GM18508 (cell line): ENCODE data around the gene WDR53.
"Not testable (repeated sequence)": the region's sequence is repeated elsewhere in the genome, so short reads cannot be mapped to it uniquely, and the experiment has no call there.

Experiments
- ATAC-seq: cut with Tn5 transposase; IDR thresholded peaks from one replicate; pipeline ENCODE4 v1.9.1; 2021; ENCODE audit warnings: moderate number of reproducible peaks; ENCODE audit not compliant: insufficient read depth, unreplicated experiment

The WDR53 gene

DNA sequence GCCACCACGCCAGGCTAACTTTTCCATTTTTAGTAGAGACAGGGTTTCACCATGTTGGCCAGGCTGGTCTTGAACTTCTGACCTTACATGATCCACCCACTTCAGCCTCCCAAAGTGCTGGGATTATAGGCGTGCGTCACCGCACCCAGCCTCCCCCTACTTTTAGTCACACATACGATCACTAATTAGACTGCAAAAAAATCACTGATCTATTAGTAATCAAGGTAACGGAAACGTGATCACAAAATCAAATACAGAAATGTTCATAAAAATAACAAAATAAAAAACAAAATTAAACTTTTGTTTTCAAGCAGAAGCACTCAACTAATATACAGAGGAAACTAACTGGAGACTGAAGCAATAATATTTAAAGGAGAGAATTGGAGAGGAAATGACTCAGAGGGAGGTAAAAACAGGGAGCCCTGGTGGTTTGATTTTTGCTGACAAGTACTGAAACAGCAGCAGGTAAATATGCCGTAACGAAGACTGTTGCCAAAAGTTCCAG lies 4.6 kb downstream of the WDR53 start:
- no peak for ATAC-seq

- ATAC-seq, result no peak
These were observed 8.5 kb downstream of the WDR53 start for GRCh38 chr3:196559826-196560225.

DNA sequence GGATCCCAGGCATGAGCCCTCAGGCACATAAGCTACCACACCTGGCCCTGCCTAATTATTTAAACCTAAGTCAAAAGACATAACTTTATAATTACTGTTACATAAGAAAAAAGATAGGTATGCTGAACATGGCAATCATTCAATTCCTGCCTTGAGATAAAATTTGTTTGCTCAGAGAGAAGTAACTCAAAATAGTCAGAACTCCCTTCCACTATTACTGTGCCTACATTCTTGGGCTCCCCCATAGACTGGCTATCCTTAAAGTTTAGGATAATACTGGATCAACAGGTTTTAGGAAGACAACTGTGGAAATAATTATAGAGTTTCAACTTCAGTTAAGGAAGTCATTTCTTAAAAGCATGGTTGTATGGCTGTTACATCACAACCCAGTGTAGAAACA lies 9.9 kb downstream of the WDR53 start:
- no peak for ATAC-seq

DNA sequence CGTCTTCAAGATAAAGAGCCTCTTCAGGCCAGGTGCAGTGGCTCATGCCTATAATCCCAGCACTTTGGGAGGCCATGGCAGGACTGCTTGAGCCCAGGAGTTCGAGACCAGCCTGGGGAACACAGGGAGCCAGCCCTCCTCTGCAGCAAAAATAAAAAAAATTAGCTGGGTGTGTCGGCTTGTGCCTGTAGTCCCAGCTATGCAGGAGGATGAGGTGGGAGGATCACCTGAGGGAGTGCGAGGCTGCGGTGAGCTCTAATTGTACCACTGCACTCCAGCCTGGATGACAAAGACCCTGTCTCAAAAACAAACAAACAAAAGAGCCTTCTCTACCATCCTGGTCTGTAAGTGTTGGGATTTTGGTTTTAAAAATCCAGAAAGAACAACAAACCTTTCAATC lies 11.1 kb downstream of the WDR53 start:
- ATAC-seq, result no peak

- ATAC-seq, result no peak
These were observed 13.1 kb downstream of the WDR53 start for GRCh38 chr3:196555295-196555694.

DNA sequence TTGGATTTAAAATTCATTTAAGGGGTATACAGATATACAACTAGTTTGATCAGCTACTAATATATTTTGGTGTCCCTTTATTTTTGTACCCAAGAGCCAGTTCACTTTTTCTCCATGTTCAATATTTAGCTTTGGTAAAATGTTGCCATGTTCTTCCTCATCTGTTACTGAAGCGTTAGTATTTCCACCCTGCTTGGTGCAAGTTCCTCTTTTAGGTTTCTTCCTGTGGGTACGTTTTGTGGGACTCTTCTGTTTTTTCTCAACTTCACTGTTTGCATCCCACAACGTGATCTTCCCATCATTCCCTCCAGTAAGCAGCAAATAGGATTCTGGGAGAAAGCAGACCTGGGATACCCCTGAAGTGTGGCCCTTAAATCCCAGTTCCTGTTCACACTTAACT lies 14.1 kb downstream of the WDR53 start:
- ATAC-seq, result no peak

GRCh38 chr3:196553551-196553950 lies 14.8 kb downstream of the WDR53 start:
- ATAC-seq, result no peak

DNA sequence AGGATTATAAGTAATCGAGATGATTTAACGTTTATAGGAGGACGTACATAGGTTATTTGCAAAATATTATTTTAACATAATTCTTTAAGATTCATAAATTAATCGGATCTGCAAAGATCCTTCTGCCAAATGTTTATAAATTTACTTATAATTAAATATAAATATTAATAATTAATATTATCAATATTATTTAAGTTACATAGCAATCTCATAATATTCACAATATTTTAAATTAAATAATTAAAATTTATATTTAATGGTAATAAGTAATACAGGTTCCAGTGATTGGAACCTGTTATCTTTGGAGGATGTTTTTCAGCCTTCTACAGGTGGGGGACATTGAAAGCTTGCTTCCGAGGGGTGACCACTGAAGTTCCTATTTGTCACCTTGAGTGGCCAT lies 16.1 kb downstream of the WDR53 start:
- ATAC-seq, result no peak

DNA sequence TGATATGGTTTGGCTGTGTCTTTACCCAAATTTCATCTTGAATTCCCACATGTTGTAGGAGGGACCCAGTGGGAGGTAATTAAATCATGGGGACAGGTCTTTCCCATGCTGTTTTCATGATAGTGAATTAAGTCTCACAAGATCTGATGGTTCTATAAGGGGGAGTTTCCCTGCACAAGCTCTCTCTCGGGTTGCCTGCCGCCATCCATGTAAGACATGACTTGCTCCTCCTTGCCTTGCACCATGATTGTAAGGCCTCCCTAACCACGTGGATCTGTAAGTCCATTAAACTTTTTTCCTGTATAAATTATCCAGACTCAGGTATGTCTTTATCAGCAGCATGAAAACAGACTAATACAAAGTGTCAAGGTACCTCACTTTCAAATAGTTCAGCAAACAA lies 18.2 kb downstream of the WDR53 start:
- not testable (repeated sequence) for ATAC-seq

DNA sequence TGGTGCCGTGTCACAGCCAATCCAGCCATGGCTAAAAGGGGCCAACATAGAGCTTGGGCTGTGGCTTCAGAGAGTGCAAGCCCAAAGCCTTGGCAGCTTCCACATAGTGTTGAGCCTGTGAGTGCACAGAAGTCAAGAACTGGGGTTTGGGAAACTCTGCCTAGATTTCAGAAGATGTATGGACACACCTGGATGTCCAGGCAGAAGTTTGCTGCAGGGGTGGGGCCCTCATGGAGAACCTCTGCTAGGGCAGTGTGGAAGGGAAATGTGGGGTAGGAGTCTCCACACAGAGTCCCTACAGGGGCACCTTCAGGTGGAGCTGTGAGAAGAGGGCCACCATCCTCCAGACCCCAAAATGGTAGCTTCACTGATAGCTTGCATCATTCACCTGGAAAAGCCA lies 19.0 kb downstream of the WDR53 start:
- ATAC-seq, result not testable (repeated sequence)

- ATAC-seq, result no peak
These were observed 21.3 kb downstream of the WDR53 start for GRCh38 chr3:196547067-196547466.

GRCh38 chr3:196546537-196546936 lies 21.8 kb downstream of the WDR53 start:
- no peak for ATAC-seq

GRCh38 chr3:196544491-196544992 lies 23.8 kb downstream of the WDR53 start:
- no peak for ATAC-seq

GRCh38 chr3:196541684-196542445 lies 26.5 kb downstream of the WDR53 start:
- ATAC-seq, result no peak

DNA sequence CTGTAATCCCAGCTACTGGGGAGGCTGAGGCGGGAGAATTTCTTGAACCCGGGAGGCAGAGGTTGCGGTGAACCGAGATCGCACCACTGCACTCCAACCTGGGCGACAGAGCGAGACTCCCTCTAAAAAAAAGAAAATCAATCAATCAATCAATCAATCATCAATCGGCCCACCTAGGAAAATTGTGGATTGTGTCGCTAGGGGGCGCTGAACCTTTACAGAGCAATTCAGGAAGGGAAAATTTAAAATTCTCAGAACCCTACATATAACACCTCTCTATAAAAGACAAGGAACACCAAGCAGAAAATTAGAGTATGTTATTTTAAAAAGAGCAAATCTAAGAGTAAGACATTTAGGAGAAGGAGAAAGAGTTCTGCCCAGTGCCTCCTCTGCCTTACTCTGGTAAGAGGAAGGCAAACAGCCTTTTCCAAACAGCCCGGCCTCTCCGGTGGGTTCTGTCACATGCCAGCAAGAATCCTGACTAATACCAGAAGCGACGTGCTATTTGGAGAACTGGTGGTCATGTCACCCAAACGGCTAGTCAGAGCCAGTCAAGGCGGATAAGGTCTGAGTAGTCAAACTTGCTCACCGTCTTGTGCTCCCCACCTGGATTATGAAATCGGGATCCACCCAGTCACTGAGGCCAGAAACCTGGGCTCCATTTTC lies 30.9 kb downstream of the WDR53 start:
- ATAC-seq, result no peak

GRCh38 chr3:196533260-196533681 lies 35.1 kb downstream of the WDR53 start:
- ATAC-seq, result no peak

GRCh38 chr3:196531418-196531817 lies 36.9 kb downstream of the WDR53 start:
- no peak for ATAC-seq

GRCh38 chr3:196528639-196529233 lies 39.6 kb downstream of the WDR53 start:
- ATAC-seq, result no peak

DNA sequence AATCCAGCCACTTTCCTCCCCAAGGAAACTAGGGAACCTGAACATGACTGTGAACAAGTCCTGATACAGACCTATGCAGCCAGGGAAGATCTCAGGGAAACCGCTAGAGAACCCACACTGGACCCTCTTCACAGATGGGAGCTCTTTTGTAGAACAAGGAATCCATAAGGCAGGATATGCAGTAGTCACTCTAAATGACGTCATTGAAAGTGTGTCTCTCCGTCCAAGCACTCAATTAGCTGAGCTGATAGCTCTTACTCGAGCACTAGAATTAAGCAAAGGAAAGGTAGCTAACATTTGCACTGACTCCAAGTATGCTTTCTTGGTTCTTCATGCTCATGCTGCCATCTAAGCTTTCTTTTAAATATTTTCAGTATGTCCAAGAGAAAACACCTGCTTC lies 43.2 kb downstream of the WDR53 start:
- ATAC-seq, result no peak

GRCh38 chr3:196524527-196524926 lies 43.8 kb downstream of the WDR53 start:
- no peak for ATAC-seq

DNA sequence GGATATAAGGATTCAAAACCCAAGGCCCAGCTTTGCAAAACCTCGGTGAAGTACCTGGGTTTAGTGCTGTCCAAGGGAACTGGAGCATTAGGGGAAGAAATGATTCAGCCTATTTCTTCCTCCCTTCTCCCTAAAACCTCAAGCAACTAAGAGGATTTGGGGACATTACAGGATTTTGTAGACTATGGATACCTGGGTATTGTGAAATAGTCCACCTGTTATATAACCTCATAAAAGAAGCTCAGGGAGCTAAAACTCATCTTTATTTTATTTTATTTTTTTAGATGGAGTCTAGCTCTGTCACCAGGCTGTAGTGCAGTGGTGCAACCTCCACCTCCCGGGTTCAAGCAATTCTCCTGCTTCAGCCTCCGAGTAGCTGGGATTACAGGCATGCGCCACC lies 44.5 kb downstream of the WDR53 start:
- no peak for ATAC-seq
